MM.1S (cell line): Measurements from ENCODE around the gene GRAMD1B.

Source experiments
- DNase-seq: peaks from one replicate; pipeline ENCODE4 v3.0.0-alpha.2; 2015
- H2AFZ ChIP-seq: fragments of 300-600 bp; sonication (generic); 2 replicates; pipeline ENCODE4 v1.6.0; 2016; ENCODE audit warnings: antibody characterized with exemption, low read length
- H3F3A ChIP-seq: fragments of 300-600 bp; sonication (generic); 2 replicates; pipeline ENCODE4 v1.6.1; 2016; ENCODE audit warnings: mild to moderate bottlenecking, antibody characterized with exemption, low read length, moderate library complexity, mixed read lengths; ENCODE audit not compliant: insufficient read depth
- H3K27ac ChIP-seq: fragments of 300-600 bp; sonication (generic); 2 replicates; pipeline ENCODE4 v1.5.1; 2016; ENCODE audit warnings: mild to moderate bottlenecking, low read length
- H3K27me3 ChIP-seq: fragments of 300-600 bp; sonication (generic); replicated peaks from 2 replicates; pipeline ENCODE4 v1.6.0; 2016; ENCODE audit warnings: low read length; ENCODE audit not compliant: insufficient read depth
- H3K36me3 ChIP-seq: fragments of 300-600 bp; sonication (generic); replicated peaks from 2 replicates; pipeline ENCODE4 v1.6.1; 2016; ENCODE audit warnings: mild to moderate bottlenecking, low read length, mixed read lengths; ENCODE audit not compliant: insufficient read depth
- H3K4me1 ChIP-seq: fragments of 300-600 bp; sonication (generic); 2 replicates; pipeline ENCODE4 v1.6.1; 2016; ENCODE audit warnings: low read length, mixed read lengths
- H3K4me2 ChIP-seq: fragments of 300-600 bp; sonication (generic); 2 replicates; pipeline ENCODE4 v1.6.0; 2016; ENCODE audit warnings: low read depth, low read length
- H3K4me3 ChIP-seq: fragments of 300-600 bp; sonication (generic); 2 replicates; pipeline ENCODE4 v1.5.1; 2016; ENCODE audit warnings: low read length, mixed read lengths
- H3K79me2 ChIP-seq: fragments of 300-600 bp; sonication (generic); 2 replicates; pipeline ENCODE4 v1.6.1; 2016; ENCODE audit warnings: mixed run types, low read length, mixed read lengths
- H3K9ac ChIP-seq: fragments of 300-600 bp; sonication (generic); 2 replicates; pipeline ENCODE4 v1.6.1; 2016; ENCODE audit warnings: low read length, mixed read lengths
- H3K9me2 ChIP-seq: fragments of 300-600 bp; sonication (generic); replicated peaks from 2 replicates; pipeline ENCODE4 v1.6.1; 2016; ENCODE audit warnings: mild to moderate bottlenecking, low read length, mixed read lengths; ENCODE audit not compliant: insufficient read depth
- H3K9me3 ChIP-seq: fragments of 300-600 bp; sonication (generic); replicated peaks from 2 replicates; pipeline ENCODE4 v1.6.1; 2016; ENCODE audit warnings: mild to moderate bottlenecking, low read length, mixed read lengths; ENCODE audit not compliant: insufficient read depth
- H4K20me1 ChIP-seq: fragments of 300-600 bp; sonication (generic); 2 replicates; pipeline ENCODE4 v1.6.1; 2016; ENCODE audit warnings: mild to moderate bottlenecking, low read length, moderate library complexity, mixed read lengths; ENCODE audit not compliant: insufficient read depth
- CTCF ChIP-seq: fragments of 300-600 bp; sonication (generic); IDR thresholded peaks from 2 replicates; pipeline ENCODE4 v1.5.1; 2016; ENCODE audit warnings: antibody characterized with exemption, low read length, mixed read lengths
- EZH2 ChIP-seq: fragments of 300-600 bp; sonication (generic); optimal IDR thresholded peaks from 2 replicates; pipeline ENCODE3; 2017; ENCODE audit warnings: low read depth, mild to moderate bottlenecking, antibody characterized with exemption, low read length, mixed read lengths
- EZH2phosphoT487 ChIP-seq: fragments of 300-600 bp; sonication (generic); IDR thresholded peaks from 2 replicates; pipeline ENCODE4 v1.6.1; 2018; ENCODE audit warnings: antibody characterized with exemption, low read length

The GRAMD1B gene

GRCh38 chr11:123451183-123451781, 21.2 kb downstream of the GRAMD1B start:
- H3K9ac ChIP-seq: no peak overlapping the region
- H3K9me3 ChIP-seq: no peaks in the 10 kb centered on the region
- H3K79me2 ChIP-seq: no peaks in the 10 kb centered on the region
- no peak overlapping the region for H3K4me3 ChIP-seq
- TF ChIP-seq EZH2 (no peak), EZH2phosphoT487 (no peak), CTCF (no peak)
- H3K9me2 ChIP-seq: no peaks in the 10 kb centered on the region
- H3K27me3 ChIP-seq: no peaks in the 10 kb centered on the region
- H2AFZ ChIP-seq: no peak overlapping the region
- peak; percentile 74 for DNase-seq
- H3K4me2 ChIP-seq: peak overlapping the region; percentile 49
- H3K27ac ChIP-seq: peak overlapping the region; percentile 11; the same call in 1 of the 2 replicates
- peaks cover 13% of the 10 kb centered on the region; the same call in 1 of the 2 replicates for H3F3A ChIP-seq
- no peaks in the 10 kb centered on the region for H3K36me3 ChIP-seq
- no peaks in the 10 kb centered on the region for H4K20me1 ChIP-seq
- H3K4me1 ChIP-seq: peaks cover 20% of the 10 kb centered on the region

GRCh38 chr11:123452794-123453193, 22.7 kb downstream of the GRAMD1B start:
- Histone ChIP-seq H3K4me2 (no peak overlapping the region), H3K9ac (no peak overlapping the region), H2AFZ (no peak overlapping the region), H4K20me1 (no peaks in the 10 kb centered on the region), H3K9me3 (no peaks in the 10 kb centered on the region), H3F3A (peaks cover 13% of the 10 kb centered on the region; the same call in 1 of the 2 replicates), H3K36me3 (no peaks in the 10 kb centered on the region), H3K27ac (no peak overlapping the region), H3K4me3 (no peak overlapping the region), H3K27me3 (no peaks in the 10 kb centered on the region), H3K79me2 (no peaks in the 10 kb centered on the region), H3K4me1 (peaks cover 24% of the 10 kb centered on the region), H3K9me2 (no peaks in the 10 kb centered on the region)
- TF ChIP-seq EZH2 (no peak), CTCF (no peak), EZH2phosphoT487 (no peak)
- no peak for DNase-seq

- Histone ChIP-seq H3K9ac (no peak overlapping the region), H3F3A (peaks cover 13% of the 10 kb centered on the region; the same call in 1 of the 2 replicates), H3K4me3 (no peak overlapping the region), H3K36me3 (no peaks in the 10 kb centered on the region), H3K27me3 (no peaks in the 10 kb centered on the region), H3K9me3 (no peaks in the 10 kb centered on the region), H3K4me1 (peaks cover 24% of the 10 kb centered on the region), H3K27ac (no peak overlapping the region), H3K79me2 (no peaks in the 10 kb centered on the region), H2AFZ (no peak overlapping the region), H4K20me1 (no peaks in the 10 kb centered on the region), H3K9me2 (no peaks in the 10 kb centered on the region), H3K4me2 (no peak overlapping the region)
- no peak for TF ChIP-seq CTCF
- TF ChIP-seq EZH2phosphoT487: no peak
- no peak for TF ChIP-seq EZH2
- no peak for DNase-seq
These were observed 24.1 kb downstream of the GRAMD1B start for GRCh38 chr11:123454060-123454651.
